Cardiac fibroblast (primary cell): ENCODE measurements around the gene CALM1.

Experiments used
- DNase-seq, 2 donors: peaks; one replicate each; pipeline versions ENCODE4 v3.0.0 to v3.0.0-alpha.2; 2010; ENCODE audit warnings: low read depth in 2 of 2
- H3K4me3 ChIP-seq, 2 donors: replicated peaks in 1 of 2; 1 replicate in 1 of 2; 2 replicates in 1 of 2; pipeline ENCODE4 v1.5.1; 2011; ENCODE audit warnings: low read depth in 2 of 2, low read length in 2 of 2, mild to moderate bottlenecking in 2 of 2, moderate library complexity in 1 of 2
- CTCF ChIP-seq: IDR thresholded peaks from one replicate; pipeline ENCODE4 v1.5.1; 2011; ENCODE audit warnings: low read depth, mild to moderate bottlenecking, low read length, inconsistent platforms

The CALM1 gene

GRCh38 chr14:90419200-90419599 is 22.4 kb downstream of the CALM1 start:
- DNase-seq: peak; percentile 96 to 97
- TF ChIP-seq CTCF: no peak
- no peak overlapping the region for H3K4me3 ChIP-seq

- no peak for DNase-seq
- no peak overlapping the region for H3K4me3 ChIP-seq
- TF ChIP-seq CTCF: no peak
Measured at GRCh38 chr14:90421001-90421631, 24.3 kb downstream of the CALM1 start.

- no peak for DNase-seq
- H3K4me3 ChIP-seq: no peak overlapping the region
- TF ChIP-seq CTCF: no peak
Measured at GRCh38 chr14:90421632-90422020, 24.8 kb downstream of the CALM1 start.

DNA sequence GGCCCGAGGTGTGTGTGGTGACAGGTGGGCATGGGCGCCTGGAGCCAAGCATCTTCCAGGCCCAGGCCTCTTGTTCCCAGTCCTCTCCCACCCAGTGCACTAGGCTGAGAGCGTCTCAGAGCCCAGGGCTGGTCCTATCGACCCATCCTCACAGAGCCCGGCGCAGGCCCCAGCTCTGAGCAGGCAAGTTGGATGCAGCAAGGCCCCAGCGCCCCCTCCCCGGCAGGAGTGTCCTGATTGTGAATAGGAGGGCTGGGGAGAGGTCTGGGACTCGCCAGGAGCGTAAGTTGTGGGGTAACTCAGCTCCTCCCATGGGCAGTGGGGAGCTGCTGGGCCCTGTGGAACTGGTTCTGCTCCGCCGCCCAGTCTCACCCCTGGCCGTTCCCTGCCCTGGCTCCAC is 26.3 kb downstream of the CALM1 start:
- DNase-seq: no peak
- H3K4me3 ChIP-seq: no peak overlapping the region
- TF ChIP-seq CTCF: no peak

DNA sequence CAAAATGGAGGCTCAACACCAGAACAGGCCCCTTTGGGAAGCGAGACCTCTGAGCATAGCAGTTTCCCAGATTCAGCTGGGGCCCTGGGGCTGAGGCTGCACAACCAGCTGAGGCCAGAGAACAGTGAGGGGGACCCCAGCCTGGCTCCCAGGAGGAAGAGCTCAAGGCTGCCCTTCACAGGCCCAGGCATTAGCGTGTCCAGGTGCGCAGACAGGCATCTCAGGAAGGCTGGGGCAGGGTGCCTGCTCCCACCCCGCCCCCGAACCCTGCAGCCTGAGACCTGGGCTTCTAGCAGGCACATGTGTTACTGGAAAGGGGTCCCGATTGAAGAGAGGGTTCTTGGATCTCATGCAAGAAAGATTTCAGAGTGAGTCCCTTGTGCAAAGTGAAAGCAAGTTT is 27.2 kb downstream of the CALM1 start:
- DNase-seq: no peak
- no peak overlapping the region for H3K4me3 ChIP-seq

GRCh38 chr14:90424686-90425372 is 28.0 kb downstream of the CALM1 start:
- no peak for DNase-seq
- TF ChIP-seq CTCF: no peak
- no peak overlapping the region for H3K4me3 ChIP-seq

More for the DNA sequence above, 27.2 kb downstream of the CALM1 start:
- no peak for TF ChIP-seq CTCF
